BLaER1 treated with 17β-estradiol and CSF1 and Interleukin-3, amounts not matched to agents 10 nM and 100 nM (cell line): ENCODE results near the gene TBPL1.

ENCODE experiments used
- H3K27ac ChIP-seq, 11 experiments: shearing (Covaris generic); formaldehyde crosslinking; 2 replicates each; pipeline ENCODE4 v1.8.1; 2022
- H3K27me3 ChIP-seq, 11 experiments: shearing (Covaris generic); formaldehyde crosslinking; 2 replicates each; pipeline ENCODE4 v1.8.1; 2022
- H3K36me3 ChIP-seq, 11 experiments: shearing (Covaris generic); formaldehyde crosslinking; 2 replicates each; pipeline ENCODE4 v1.8.1; 2022
- H3K4me1 ChIP-seq, 10 experiments: shearing (Covaris generic); formaldehyde crosslinking; 2 replicates each; pipeline ENCODE4 v1.8.1; 2022
- H3K4me2 ChIP-seq, 11 experiments: shearing (Covaris generic); formaldehyde crosslinking; 2 replicates each; pipeline ENCODE4 v1.8.1; 2022
- H3K4me3 ChIP-seq, 10 experiments: shearing (Covaris generic); formaldehyde crosslinking; 2 replicates each; pipeline ENCODE4 v1.8.1; 2022
- H3K9ac ChIP-seq, 11 experiments: shearing (Covaris generic); formaldehyde crosslinking; 2 replicates each; pipeline ENCODE4 v1.8.1; 2022
- H3K9me3 ChIP-seq, 11 experiments: shearing (Covaris generic); formaldehyde crosslinking; replicated peaks in 1 of 11; 2 replicates each; pipeline ENCODE4 v1.8.1; 2022
- H4K20me1 ChIP-seq, 11 experiments: shearing (Covaris generic); formaldehyde crosslinking; 2 replicates each; pipeline ENCODE4 v1.8.1; 2022
- Cebpa-rat ChIP-seq, 11 experiments: shearing (Covaris generic); IDR thresholded peaks; 2 replicates each; pipeline ENCODE4 v1.8.1; 2022

Gene TBPL1

GRCh38 chr6:134003542-134003951 lies 50.5 kb downstream of the TBPL1 start:
- Histone ChIP-seq H4K20me1 (no peaks in the 10 kb centered on the region), H3K36me3 (no peaks in the 10 kb centered on the region), H3K4me3 (no peak overlapping the region; a peak in 1 of 20 replicates), H3K4me1 (peaks cover 22 to 26% (median 23%) of the 10 kb centered on the region in 10 experiments), H3K4me2 (peak overlapping the region; percentile 70 to 88 (median 77)), H3K9ac (peak overlapping the region in 9 of 11 experiments; percentile 1 to 51 (median 24); a peak in 13 of 22 replicates), H3K27me3 (no peaks in the 10 kb centered on the region), H3K9me3 (0 out of 22 replicates have a peak, but pooled peaks cover 0 to under 1% (median 0%) of the 10 kb centered on the region in 11 experiments), H3K27ac (peak overlapping the region in 9 of 11 experiments; percentile 48 to 69 (median 56); a peak in 18 of 22 replicates)
- no peak for TF ChIP-seq Cebpa-rat (IDR thresholded peaks at IDR 0.05)

- Histone ChIP-seq H3K27ac (no peak overlapping the region), H3K27me3 (no peaks in the 10 kb centered on the region), H3K4me3 (no peak overlapping the region), H3K9me3 (peaks cover 0 to 11% (median 5%) of the 10 kb centered on the region in 11 experiments; a peak in 4 of 22 replicates), H3K36me3 (no peaks in the 10 kb centered on the region), H3K4me1 (peaks cover 22 to 26% (median 23%) of the 10 kb centered on the region in 10 experiments), H3K9ac (no peak overlapping the region), H3K4me2 (no peak overlapping the region), H4K20me1 (no peaks in the 10 kb centered on the region)
- TF ChIP-seq Cebpa-rat (IDR thresholded peaks at IDR 0.05), result no peak
Observed at GRCh38 chr6:134004714-134005113, 51.7 kb downstream of the TBPL1 start.

GRCh38 chr6:134005800-134006199 lies 52.8 kb downstream of the TBPL1 start:
- Histone ChIP-seq H3K9ac (no peak overlapping the region), H3K27me3 (no peaks in the 10 kb centered on the region), H3K4me3 (no peak overlapping the region), H3K36me3 (no peaks in the 10 kb centered on the region), H3K4me1 (peaks cover 22 to 26% (median 23%) of the 10 kb centered on the region in 10 experiments), H4K20me1 (no peaks in the 10 kb centered on the region), H3K4me2 (no peak overlapping the region), H3K9me3 (peaks cover 0 to 11% (median 5%) of the 10 kb centered on the region in 11 experiments; a peak in 4 of 22 replicates), H3K27ac (no peak overlapping the region)
- TF ChIP-seq Cebpa-rat (IDR thresholded peaks at IDR 0.05), result no peak

- Histone ChIP-seq H3K27ac (no peak overlapping the region), H3K27me3 (no peaks in the 10 kb centered on the region), H3K4me3 (no peak overlapping the region), H3K9ac (no peak overlapping the region), H3K4me1 (peaks cover 17 to 21% (median 20%) of the 10 kb centered on the region in 10 experiments), H3K9me3 (peaks cover 0 to 11% (median 5%) of the 10 kb centered on the region in 11 experiments; a peak in 4 of 22 replicates), H4K20me1 (no peaks in the 10 kb centered on the region), H3K4me2 (no peak overlapping the region), H3K36me3 (no peaks in the 10 kb centered on the region)
- TF ChIP-seq Cebpa-rat (IDR thresholded peaks at IDR 0.05), result no peak
Observed at GRCh38 chr6:134007077-134007476, 54.1 kb downstream of the TBPL1 start.

GRCh38 chr6:134009876-134010275 lies 56.9 kb downstream of the TBPL1 start:
- H3K9me3 ChIP-seq, result peaks cover 0 to 11% (median 5%) of the 10 kb centered on the region in 11 experiments; a peak in 4 of 22 replicates
- H3K36me3 ChIP-seq, result no peaks in the 10 kb centered on the region
- TF ChIP-seq Cebpa-rat (IDR thresholded peaks at IDR 0.05), result no peak
- H3K9ac ChIP-seq, result no peak overlapping the region
- H3K4me1 ChIP-seq, result no peaks in the 10 kb centered on the region
- H3K4me2 ChIP-seq, result no peak overlapping the region
- no peaks in the 10 kb centered on the region for H3K27me3 ChIP-seq
- no peak overlapping the region for H3K27ac ChIP-seq
- no peaks in the 10 kb centered on the region for H4K20me1 ChIP-seq
- no peak overlapping the region for H3K4me3 ChIP-seq

- H3K27me3 ChIP-seq, result no peaks in the 10 kb centered on the region
- no peaks in the 10 kb centered on the region for H4K20me1 ChIP-seq
- H3K9ac ChIP-seq, result no peak overlapping the region
- peaks cover 0 to 11% (median 5%) of the 10 kb centered on the region in 11 experiments; a peak in 4 of 22 replicates for H3K9me3 ChIP-seq
- no peak overlapping the region for H3K4me2 ChIP-seq
- no peaks in the 10 kb centered on the region for H3K36me3 ChIP-seq
- no peak overlapping the region for H3K4me3 ChIP-seq
- no peak overlapping the region for H3K27ac ChIP-seq
- TF ChIP-seq Cebpa-rat (IDR thresholded peaks at IDR 0.05), result peak in 1 of 11 experiments; percentile 47; a peak in 2 of 22 replicates
- no peaks in the 10 kb centered on the region for H3K4me1 ChIP-seq
Observed at GRCh38 chr6:134010400-134010799, 57.4 kb downstream of the TBPL1 start.

GRCh38 chr6:134010974-134011373 lies 58.0 kb downstream of the TBPL1 start:
- Histone ChIP-seq H3K4me2 (no peak overlapping the region), H3K36me3 (no peaks in the 10 kb centered on the region), H3K4me1 (no peaks in the 10 kb centered on the region), H4K20me1 (no peaks in the 10 kb centered on the region), H3K4me3 (no peak overlapping the region), H3K9me3 (peaks cover 0 to 11% (median 5%) of the 10 kb centered on the region in 11 experiments; a peak in 4 of 22 replicates), H3K27ac (no peak overlapping the region), H3K27me3 (no peaks in the 10 kb centered on the region), H3K9ac (no peak overlapping the region)
- TF ChIP-seq Cebpa-rat (IDR thresholded peaks at IDR 0.05), result no peak

- no peak overlapping the region for H3K9ac ChIP-seq
- H4K20me1 ChIP-seq, result no peaks in the 10 kb centered on the region
- TF ChIP-seq Cebpa-rat (IDR thresholded peaks at IDR 0.05), result no peak
- H3K36me3 ChIP-seq, result no peaks in the 10 kb centered on the region
- H3K4me3 ChIP-seq, result no peak overlapping the region
- no peak overlapping the region for H3K27ac ChIP-seq
- H3K4me1 ChIP-seq, result peaks cover 0 to 9% (median 0%) of the 10 kb centered on the region in 10 experiments; a peak in 1 of 20 replicates
- H3K9me3 ChIP-seq, result 0 out of 22 replicates have a peak, but pooled peaks cover 0 to 1% (median 0%) of the 10 kb centered on the region in 11 experiments
- no peak overlapping the region for H3K4me2 ChIP-seq
- no peaks in the 10 kb centered on the region for H3K27me3 ChIP-seq
Observed at GRCh38 chr6:134014588-134015137, 61.6 kb downstream of the TBPL1 start.

GRCh38 chr6:134015719-134016557 lies 62.9 kb downstream of the TBPL1 start:
- no peak for TF ChIP-seq Cebpa-rat (IDR thresholded peaks at IDR 0.05)
- no peaks in the 10 kb centered on the region for H3K36me3 ChIP-seq
- H3K9ac ChIP-seq, result no peak overlapping the region
- H3K27ac ChIP-seq, result no peak overlapping the region
- no peak overlapping the region for H3K4me3 ChIP-seq
- no peaks in the 10 kb centered on the region for H3K9me3 ChIP-seq
- peaks cover 0 to 16% (median 5%) of the 10 kb centered on the region in 10 experiments; a peak in 13 of 20 replicates for H3K4me1 ChIP-seq
- no peak overlapping the region for H3K4me2 ChIP-seq
- no peaks in the 10 kb centered on the region for H3K27me3 ChIP-seq
- H4K20me1 ChIP-seq, result no peaks in the 10 kb centered on the region
